COLO668 (cell line): ENCODE measurements around the gene SPATA6L.
A peak's percentile ranks its signal among the peaks of the same experiment; 100 is the strongest.

Experiments
- DNase-seq: peaks from one replicate; lab custom pipeline; 2025; ENCODE audit not compliant: unreplicated experiment; lab: John Stamatoyannopoulos, UW

SPATA6L gene

DNA sequence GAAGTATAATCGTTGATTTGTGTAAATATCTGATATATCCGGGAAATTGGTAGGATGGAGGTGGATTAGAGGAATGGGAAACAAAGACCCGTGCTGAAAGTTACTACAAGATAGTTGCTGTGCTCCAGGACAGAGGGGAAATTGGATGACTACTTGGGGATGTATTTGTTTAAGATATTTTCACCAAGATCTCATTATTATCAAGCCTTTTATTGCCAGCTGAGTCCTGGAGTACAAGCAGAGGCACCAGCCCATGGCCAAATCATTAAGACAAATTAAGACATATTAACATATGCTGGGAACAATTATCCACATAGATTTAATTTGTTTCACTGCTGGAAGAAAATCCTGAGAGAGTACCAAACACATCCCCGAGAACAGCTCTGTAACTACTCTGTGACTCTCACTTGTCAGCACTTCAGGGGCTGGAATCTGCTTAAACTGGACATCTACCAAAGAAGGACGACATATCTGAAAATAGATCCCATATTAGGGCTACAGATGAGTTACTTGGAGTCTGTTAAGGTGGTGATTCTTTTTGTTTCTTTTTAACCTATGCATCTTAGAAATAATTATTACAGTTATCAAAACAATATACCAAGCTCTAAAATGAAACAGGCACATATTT, 107.8 kb downstream of the SPATA6L start:
- no peak for DNase-seq

DNA sequence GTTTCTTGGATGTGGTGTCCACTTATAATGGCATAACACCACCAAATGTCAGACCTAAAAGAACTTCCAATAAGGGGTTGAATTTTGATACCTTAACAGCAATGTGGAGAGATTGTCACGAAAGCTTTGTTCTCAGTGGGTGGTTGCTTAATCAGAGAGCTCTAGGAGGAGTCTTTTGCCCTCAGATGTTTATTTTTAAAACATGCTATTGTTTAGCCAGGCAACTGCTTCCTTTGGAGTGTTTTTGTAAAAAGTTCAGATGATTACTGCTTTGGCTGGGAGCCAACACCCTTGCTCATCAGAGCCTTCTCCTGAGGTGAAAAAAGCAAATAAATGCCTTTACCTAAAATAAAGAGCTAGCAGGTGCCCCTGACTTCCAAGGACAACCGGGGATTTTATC, 111.0 kb downstream of the SPATA6L start:
- peak; percentile 43 for DNase-seq

DNA sequence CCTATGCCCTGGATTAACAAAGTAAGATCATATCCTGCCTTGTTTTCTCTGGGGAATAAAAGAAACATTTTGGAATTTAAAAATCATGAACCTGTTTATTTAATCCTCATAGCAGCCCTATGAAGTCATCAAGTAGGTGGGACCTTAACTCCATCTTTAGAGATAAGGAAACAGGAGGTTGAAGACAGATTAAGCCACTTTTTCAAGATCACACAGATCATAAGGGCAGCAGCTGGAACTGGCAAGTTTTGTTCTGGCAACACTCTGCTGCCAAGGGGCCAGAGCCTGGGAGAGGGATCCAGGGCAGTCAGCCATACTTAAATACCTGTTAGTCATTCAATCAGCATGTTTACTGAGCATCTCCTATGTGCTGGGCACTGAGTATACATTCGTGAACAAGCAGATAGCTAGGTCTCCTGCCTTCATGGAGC, 112.3 kb downstream of the SPATA6L start:
- no peak for DNase-seq

DNA sequence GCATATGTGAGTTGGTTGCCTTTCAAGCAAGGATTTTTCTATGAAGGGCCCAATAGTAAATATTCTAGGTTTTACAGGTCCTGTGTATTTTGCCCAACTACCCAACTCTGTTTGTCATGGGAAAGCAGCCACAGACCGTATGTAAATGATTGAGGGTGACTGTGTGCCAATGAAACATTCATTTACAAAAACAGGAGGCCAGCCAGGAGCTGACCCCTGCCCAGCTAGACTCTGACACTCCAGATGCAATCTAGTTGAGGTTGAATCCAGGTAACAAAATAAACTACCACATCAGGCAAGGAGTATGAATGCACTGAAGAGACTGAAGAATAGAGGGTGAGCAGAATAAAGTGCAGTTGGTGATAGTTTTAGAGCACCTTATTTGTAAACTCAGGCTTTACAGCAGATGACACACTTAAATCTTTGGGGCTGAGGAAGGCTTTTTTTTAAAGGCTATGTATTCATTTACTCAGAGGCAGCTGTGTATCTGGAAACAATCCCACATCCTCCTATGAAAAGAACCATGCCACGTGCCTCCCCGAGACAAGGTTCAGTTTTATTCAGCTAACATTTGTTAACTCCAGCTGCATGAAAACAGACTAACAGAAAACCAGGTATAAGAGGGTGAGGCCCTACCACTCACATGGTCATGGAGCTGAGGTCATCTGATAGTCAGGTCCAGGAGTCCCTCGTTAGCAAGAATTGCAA, 115.3 kb downstream of the SPATA6L start:
- peak; percentile 21 for DNase-seq

DNA sequence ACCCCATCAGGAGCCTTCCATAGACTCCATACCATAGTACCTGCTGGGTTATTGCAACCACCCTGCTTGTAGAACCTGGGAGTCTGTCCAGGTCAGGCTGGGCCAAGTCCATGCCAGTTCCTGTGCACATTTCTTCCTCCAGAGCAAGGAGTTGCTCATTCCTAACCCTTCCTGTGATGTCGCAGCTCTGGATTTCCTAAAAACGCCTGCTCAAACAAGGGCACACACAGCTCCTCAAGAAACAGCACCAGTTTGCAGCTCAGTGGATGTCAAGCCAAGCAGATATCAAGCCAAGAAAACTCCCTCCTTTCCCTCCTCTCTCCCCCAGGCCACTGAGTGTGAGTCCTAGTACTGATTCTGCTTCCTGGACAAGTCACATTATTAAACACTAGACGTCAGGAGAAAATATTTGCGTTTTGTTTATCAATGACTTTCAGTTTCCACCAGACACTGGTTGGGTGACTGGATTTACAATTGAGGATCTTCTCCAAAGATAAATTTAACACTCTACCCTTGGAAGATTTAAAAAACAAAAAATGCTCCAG, 116.5 kb downstream of the SPATA6L start:
- no peak for DNase-seq

DNA sequence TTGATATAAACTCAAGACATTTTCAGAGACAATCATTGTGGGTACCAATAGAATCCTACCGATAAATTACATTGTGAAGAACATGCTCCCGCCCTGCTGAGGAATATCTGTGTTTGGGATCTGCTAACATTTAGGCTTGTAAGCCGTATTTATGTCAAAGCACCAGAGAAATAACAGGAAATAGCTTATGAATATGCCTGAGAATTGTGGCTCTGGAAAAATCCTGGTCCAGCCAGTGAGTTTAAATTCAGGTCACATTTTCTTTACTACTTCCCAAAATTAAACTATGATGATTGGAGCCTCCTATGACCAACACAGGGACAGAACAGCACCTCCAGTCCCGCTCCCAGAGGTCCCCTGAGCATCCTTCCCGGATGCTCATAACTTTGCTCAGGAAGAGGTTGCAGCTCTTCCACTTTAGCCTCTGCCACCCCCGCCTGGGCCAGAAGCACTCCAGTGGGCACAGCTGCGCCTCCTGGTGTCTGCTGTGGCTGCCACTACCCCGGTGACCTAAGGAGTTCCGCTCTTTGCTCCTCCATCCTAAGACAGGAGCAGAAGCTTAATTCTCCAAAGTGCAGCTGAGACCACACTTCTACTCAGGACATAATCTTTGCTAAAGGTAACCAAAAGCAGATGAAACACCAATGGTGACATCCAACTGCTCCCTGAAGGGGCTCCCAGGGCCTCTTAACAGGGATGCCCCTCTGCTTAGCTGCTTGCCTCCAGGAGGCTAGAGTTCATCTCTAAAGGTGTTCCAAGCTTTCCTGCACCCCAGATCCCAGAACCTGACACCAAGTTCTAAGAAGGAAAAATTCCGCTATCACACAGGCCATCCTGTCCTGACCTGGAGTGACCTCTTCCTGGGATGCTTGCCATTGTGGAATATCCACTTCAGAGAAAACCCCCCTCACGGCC, 117.2 kb downstream of the SPATA6L start:
- DNase-seq = peak; percentile 7
